ENCODE data around the gene PKP1.

Gene PKP1

GRCh38 chr1:201307231-201307630 is 23.9 kb downstream of the PKP1 start:
- FAIRE-seq (no peak), DNase-seq (ENCODE audit: insufficient read length, low spot score) (no peak)

GRCh38 chr1:201307760-201308499 is 24.6 kb downstream of the PKP1 start:
- FAIRE-seq (no peak), DNase-seq (ENCODE audit: insufficient read length, low spot score) (no peak)

GRCh38 chr1:201309416-201309815 is 26.1 kb downstream of the PKP1 start:
- DNase-seq (ENCODE audit: insufficient read length, low spot score) (no peak), FAIRE-seq (no peak)

- FAIRE-seq = no peak
- DNase-seq (ENCODE audit: insufficient read length, low spot score) = no peak
Measured at GRCh38 chr1:201310251-201310985, 27.1 kb downstream of the PKP1 start.

GRCh38 chr1:201310986-201311355 is 27.7 kb downstream of the PKP1 start:
- no peak for DNase-seq (ENCODE audit: insufficient read length, low spot score)
- FAIRE-seq = no peak

GRCh38 chr1:201311356-201312011 is 28.2 kb downstream of the PKP1 start:
- no peak for DNase-seq (ENCODE audit: insufficient read length, low spot score)
- no peak for FAIRE-seq

GRCh38 chr1:201312298-201312697 is 29.0 kb downstream of the PKP1 start:
- DNase-seq (ENCODE audit: insufficient read length, low spot score) (no peak), FAIRE-seq (no peak)

GRCh38 chr1:201313086-201313485 is 29.8 kb downstream of the PKP1 start:
- FAIRE-seq = no peak
- DNase-seq (ENCODE audit: insufficient read length, low spot score) = no peak

- DNase-seq (ENCODE audit: insufficient read length, low spot score) (no peak), FAIRE-seq (no peak)
Measured at GRCh38 chr1:201316556-201316955, 33.2 kb downstream of the PKP1 start.

- FAIRE-seq (no peak), DNase-seq (ENCODE audit: insufficient read length, low spot score) (no peak)
Measured at GRCh38 chr1:201317551-201317950, 34.2 kb downstream of the PKP1 start.

- no peak for FAIRE-seq
- DNase-seq (ENCODE audit: insufficient read length, low spot score) = no peak
Measured at GRCh38 chr1:201318504-201319340, 35.4 kb downstream of the PKP1 start.

- FAIRE-seq (no peak), DNase-seq (ENCODE audit: insufficient read length, low spot score) (no peak)
Measured at GRCh38 chr1:201319631-201320030, 36.3 kb downstream of the PKP1 start.

GRCh38 chr1:201320168-201320788 is 37.0 kb downstream of the PKP1 start:
- DNase-seq (ENCODE audit: insufficient read length, low spot score) = no peak
- FAIRE-seq = no peak

- FAIRE-seq (no peak), DNase-seq (ENCODE audit: insufficient read length, low spot score) (no peak)
Measured at GRCh38 chr1:201321826-201322390, 38.6 kb downstream of the PKP1 start.

- DNase-seq (ENCODE audit: insufficient read length, low spot score) (no peak), FAIRE-seq (no peak)
Measured at GRCh38 chr1:201322653-201323510, 39.6 kb downstream of the PKP1 start.

- DNase-seq (ENCODE audit: insufficient read length, low spot score) (no peak), FAIRE-seq (no peak)
Measured at GRCh38 chr1:201324306-201324705, 41.0 kb downstream of the PKP1 start.

- FAIRE-seq = no peak
- DNase-seq (ENCODE audit: insufficient read length, low spot score) = no peak
Measured at GRCh38 chr1:201324821-201325677, 41.7 kb downstream of the PKP1 start.

- FAIRE-seq (no peak), DNase-seq (ENCODE audit: insufficient read length, low spot score) (no peak)
Measured at GRCh38 chr1:201325678-201326060, 42.4 kb downstream of the PKP1 start.
